Measurements from ENCODE around the gene PSMB9.

The PSMB9 gene

GRCh38 chr6:32908897-32909296 is 54.9 kb downstream of the PSMB9 start:
- in situ Hi-C loops (cut with HindIII; ENCODE audit: low sequenced_read_pairs), result no loop called here

More at GRCh38 chr6:32908897-32909296, 54.9 kb downstream of the PSMB9 start:
- TF ChIP-seq, protein P1, sequence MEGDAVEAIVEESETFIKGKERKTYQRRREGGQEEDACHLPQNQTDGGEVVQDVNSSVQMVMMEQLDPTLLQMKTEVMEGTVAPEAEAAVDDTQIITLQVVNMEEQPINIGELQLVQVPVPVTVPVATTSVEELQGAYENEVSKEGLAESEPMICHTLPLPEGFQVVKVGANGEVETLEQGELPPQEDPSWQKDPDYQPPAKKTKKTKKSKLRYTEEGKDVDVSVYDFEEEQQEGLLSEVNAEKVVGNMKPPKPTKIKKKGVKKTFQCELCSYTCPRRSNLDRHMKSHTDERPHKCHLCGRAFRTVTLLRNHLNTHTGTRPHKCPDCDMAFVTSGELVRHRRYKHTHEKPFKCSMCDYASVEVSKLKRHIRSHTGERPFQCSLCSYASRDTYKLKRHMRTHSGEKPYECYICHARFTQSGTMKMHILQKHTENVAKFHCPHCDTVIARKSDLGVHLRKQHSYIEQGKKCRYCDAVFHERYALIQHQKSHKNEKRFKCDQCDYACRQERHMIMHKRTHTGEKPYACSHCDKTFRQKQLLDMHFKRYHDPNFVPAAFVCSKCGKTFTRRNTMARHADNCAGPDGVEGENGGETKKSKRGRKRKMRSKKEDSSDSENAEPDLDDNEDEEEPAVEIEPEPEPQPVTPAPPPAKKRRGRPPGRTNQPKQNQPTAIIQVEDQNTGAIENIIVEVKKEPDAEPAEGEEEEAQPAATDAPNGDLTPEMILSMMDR (IDR thresholded peaks at IDR 0.05; ENCODE audit: low read depth, low read length), result no peak
- H3K4me3 ChIP-seq (ENCODE audit: low read depth, low read length), result no peak overlapping the region
- no peak for DNase-seq (ENCODE audit: low read depth, low spot score)
